Measurements from ENCODE around the gene ARL5B.

ARL5B gene

DNA sequence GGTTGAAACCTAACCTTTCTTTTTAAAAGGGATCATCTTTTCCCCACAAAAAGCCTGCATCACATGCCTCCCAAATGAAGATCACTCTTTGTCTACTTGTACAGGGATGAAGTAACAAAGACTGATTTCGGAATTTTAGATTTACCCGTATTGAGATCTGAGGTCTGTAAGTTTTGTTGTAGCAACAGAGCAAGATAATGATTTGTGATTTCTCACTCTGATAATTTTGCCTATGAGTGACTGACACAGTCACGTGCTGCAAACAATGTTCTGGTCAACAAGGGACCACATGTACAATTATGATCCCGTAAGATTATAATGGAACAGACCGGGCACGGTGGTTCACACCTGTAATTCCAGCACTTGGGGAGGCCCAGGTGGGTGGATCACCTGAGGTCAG, 31.3 kb downstream of the ARL5B start:
- DNase-seq (ENCODE audit: low read depth, low spot score) = no peak
- no peak overlapping the region for H3K27ac ChIP-seq

DNA sequence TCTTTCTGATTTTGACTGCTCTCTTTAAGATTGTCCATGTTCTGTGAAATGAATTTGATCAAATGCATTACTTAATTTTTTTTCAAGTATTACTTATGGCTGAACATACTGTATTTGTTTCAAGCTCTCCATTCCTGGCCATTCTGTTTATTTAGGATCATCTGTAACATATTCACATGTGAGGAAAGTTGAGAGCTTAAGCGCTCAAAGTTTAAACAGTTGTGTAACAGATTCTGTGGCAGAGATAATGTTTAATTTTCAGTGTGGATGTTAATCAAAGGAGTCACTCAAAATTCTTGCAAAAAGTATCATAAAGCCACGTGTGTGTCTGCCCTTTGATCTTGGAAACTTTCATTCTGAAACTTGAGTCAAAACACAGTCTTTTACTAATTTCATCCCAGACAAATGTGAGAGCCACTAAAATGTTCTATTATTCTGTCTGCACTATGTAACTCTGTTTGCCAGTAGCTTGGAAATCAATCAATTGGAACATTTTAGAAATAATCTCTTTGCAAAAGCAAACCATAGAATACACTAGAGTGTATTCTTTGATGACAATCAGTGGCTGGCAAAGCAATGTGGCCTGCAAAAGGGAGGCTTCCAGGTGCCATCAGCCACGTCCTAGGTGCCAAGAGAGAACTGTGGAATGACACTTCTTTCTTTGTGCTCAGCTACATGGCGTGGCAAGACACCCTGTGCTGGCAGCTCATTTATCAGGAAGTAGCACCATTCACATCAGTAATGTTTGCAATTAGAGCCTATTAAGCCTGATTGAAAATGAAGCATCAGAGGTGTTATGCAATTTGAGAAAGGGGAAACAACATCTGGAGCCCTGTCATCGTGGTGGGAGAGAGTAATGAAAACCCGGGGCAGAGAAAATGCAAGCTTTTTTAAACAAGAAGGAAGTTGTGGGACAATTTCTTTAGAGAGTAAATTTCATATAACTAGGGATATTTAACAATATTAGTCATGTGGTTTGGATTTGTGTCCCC, 40.9 kb downstream of the ARL5B start:
- no peak for DNase-seq (ENCODE audit: low read depth, low spot score)
- no peak overlapping the region for H3K27ac ChIP-seq

DNA sequence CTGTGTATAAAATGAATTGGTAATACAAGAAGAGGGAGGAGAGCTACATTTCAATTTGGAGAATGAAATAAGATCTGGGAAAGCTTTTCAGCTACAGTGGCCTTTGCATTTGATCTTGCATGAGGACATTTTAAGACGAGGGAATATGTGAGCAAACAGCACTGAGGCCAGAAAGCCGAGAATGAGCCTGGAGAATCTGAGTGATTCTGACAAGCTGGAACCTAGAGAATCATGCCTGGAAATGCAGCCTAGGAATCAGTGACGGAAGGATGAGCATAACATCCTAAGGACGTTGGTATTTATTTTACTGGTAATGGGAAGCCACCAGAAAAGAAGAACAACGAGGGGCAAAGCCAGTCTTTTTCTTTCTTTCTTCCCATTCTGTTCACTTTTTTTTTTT, 44.3 kb downstream of the ARL5B start:
- DNase-seq (ENCODE audit: low read depth, low spot score) = no peak
- no peak overlapping the region for H3K27ac ChIP-seq

DNA sequence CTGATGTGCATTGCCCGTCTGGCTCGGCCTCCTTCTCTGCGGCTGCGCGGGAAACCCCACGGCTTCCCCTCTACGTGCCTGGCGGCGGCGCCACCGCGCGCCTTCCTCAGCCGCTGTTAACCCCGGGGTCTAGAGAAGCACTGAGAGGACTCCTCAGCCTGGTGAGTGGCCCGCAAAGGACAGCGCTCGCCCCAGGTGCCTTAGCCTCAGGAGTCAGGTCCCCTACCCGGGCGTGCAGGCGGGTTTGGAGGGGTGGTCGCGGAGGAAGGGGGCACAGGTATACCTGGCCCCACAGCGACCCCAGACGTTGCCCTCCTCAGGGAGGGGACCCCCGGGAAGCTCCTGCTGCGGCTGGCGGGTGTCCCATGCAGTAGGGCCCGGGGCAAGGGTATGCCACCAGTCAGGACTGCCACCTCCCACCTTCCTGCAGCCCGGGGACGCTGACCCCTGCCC, 51.0 kb downstream of the ARL5B start:
- H3K27ac ChIP-seq = no peak overlapping the region
- no peak for DNase-seq (ENCODE audit: low read depth, low spot score)

DNA sequence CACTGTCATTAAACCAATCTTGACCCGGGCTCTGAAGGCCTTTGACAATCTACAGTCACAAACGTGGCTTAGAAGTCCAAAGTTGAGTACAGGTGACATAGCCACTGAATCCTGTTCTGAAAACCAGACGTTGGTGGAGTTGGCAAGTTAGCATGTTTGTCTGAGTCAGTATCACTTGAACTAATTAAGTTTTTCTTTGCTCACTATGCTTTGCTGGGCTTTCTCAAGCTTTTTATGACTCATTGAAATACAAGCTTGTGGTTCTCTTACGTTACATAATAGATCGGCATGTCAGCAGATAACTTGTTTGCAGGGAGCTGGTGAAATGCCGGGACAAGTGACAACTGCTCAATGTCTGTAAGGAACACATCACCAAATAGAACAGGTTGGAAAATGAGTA, 53.8 kb downstream of the ARL5B start:
- no peak overlapping the region for H3K27ac ChIP-seq
- peak; percentile 91 for DNase-seq (ENCODE audit: low read depth, low spot score)

DNA sequence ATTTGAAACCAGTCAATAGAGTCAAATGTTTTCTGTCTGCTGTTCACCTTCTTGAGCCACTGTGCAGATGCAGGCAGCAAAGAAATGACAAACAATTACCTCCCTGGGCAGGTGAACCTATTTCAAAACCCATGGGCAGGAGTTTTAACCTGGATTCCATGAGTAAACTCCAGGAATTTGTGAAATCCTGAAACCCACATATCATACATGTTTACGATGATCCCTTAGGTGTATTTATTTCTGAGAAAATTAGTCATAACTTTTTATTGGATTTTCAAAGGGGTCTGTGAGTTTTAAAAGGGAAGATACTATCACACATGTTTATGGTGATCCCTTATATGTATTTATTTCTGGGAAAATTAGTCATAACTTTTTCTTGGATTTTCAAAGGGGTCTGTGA, 59.8 kb downstream of the ARL5B start:
- no peak for DNase-seq (ENCODE audit: low read depth, low spot score)
- H3K27ac ChIP-seq = no peak overlapping the region

DNA sequence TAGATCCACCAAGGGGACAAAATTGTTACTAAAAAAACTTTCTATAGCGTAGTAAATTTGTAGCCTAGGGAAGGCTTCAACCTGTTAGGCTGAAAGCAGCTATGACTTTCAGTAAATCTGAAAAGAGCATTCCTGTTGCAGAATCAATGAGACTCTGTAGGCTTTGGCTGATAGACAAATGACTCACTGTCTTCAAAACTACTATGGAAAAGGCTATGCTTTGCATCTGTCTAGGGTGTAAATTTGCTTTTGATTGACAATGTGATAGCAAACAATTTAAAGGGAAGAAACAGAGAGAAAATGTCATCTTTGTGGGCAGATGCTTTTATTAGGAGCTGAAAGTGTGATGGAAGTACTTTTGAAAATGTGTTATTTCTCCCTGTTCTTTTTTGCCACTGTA, 60.6 kb downstream of the ARL5B start:
- DNase-seq (ENCODE audit: low read depth, low spot score) = no peak

DNA sequence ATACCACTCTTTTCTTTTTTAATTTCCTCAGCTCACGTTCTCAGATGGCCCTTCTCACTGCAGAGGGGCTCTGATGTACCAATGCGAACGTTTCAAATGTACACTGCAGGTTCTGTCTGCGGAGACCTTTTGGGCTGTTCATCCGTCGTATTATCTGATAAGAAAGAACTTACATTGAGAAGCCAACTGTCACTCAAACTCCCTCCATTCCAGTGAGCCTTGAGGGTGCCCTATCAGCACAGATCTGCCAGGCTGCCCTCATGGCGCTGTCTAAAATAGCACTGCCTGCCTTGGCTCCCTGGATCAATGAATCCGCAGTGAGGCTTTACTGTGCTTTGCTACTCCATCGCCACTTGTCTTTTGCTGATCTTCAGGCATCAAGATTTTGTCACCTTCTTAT, 61.8 kb downstream of the ARL5B start:
- no peak overlapping the region for H3K27ac ChIP-seq
- DNase-seq (ENCODE audit: low read depth, low spot score) = no peak

More for the DNA sequence above, 60.6 kb downstream of the ARL5B start:
- H3K27ac ChIP-seq = no peak overlapping the region

DNA sequence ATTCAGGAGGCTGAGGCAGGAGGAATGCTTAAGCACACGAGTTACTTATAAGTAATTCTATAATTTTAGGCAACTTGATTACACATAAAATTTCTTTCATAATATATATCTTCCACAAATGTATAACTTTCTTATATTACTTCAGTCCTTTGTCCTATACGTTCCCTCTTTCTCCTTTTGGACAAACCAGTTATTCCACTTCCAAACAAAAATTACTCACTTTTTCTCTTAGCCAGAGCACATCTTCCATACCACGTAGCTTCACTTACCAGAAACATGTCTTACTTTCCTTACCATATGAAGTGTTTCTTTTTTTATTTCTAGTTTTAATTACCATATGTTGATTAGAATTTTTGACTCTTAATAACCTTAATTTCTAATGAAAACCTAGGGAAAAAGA, 64.6 kb downstream of the ARL5B start:
- DNase-seq (ENCODE audit: low read depth, low spot score) = no peak
- H3K27ac ChIP-seq = no peak overlapping the region

Measured in epithelial cell of prostate (primary cell).